Measurements from ENCODE around the gene SLC27A1. TPM values are rescaled to one million over a fixed set of nuclear protein-coding genes. Genes with fewer than 3 reads are reported as not detected.
"Not testable (repeated sequence)": the region's sequence is repeated elsewhere in the genome, so short reads cannot be mapped to it uniquely, and the experiment has no call there.

Gene SLC27A1
- polyA plus RNA-seq, 4 donors, result 12.0 to 17.0 (median 13.3) TPM

DNA sequence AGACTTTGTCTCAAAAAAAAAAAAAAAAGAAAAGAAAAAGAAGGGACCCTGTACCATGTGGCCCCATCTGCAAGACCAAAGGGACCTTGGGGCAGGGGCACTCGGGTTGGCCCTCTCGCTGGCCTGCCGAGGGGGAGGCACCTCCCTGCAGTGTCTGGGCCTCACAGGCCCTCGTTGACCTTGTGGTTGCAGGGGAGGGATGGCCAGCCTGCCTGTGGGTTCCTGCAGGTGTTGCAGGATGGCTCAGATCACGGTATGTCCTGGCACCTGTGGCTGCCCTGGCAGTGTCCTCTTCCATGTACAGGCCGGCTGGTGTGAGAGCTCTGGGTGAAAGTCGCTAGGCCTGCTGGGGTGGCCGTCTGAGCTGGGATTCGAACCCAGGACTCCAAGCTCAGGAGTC lies 36.4 kb downstream of the SLC27A1 start:
- DNase-seq (ENCODE audit: low read depth in 4 of 4, low spot score in 3 of 4), result no peak

DNA sequence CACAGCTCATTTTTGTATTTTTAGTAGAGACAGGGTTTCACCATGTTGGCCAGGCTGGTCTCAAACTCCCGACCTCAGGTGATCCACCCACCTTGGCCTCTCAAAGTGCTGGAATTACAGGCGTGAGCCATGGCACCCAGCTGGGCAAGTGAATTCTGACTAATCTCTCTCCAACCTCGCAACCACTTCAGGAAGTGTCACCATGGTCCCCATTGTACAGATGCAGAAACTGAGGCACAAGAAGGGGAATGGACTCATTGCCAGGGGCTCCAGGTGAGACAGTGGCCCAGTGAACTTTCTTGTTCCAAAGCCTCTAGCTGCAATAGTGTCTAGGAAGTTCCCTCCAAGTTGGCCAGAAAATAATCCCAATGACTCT lies 38.2 kb downstream of the SLC27A1 start:
- DNase-seq (ENCODE audit: low read depth in 4 of 4, low spot score in 3 of 4), result not testable (repeated sequence)

DNA sequence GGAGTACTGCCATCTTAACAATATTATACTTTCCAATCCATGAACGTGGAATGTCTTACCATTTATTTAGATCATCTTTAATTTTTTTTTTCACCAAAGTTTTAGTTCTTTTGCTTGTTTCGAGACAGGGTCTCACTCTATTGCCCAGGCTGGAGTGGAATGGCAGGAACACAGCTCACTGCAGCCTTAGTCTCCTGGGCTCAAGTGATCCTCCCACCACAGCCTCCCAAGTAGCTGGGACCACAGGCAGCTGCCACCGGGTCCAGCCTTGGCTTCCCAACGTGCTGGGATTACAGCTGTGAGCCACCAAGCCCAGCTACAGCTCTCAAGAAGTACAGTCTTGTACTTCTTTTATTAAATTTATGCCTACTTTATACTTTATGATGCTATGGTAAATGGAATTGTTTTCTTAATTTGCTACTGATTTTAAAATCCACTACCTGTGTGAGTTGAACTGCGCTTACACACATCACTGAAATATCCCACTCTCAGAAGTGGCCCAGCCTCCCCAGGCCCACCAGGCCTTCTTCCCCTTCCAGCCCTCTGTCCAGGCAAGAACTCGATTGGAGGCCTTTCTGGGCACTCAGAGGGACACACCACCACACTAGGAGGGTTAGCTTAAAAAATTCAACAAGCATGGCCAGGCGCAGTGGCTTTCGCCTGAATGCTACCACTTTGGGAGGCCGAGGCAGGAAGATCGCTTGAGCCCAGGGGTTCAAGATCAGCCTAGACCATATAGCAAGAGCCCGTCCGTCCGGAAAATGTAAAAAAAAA lies 40.1 kb downstream of the SLC27A1 start:
- DNase-seq (ENCODE audit: low read depth in 4 of 4, low spot score in 3 of 4), result no peak

DNA sequence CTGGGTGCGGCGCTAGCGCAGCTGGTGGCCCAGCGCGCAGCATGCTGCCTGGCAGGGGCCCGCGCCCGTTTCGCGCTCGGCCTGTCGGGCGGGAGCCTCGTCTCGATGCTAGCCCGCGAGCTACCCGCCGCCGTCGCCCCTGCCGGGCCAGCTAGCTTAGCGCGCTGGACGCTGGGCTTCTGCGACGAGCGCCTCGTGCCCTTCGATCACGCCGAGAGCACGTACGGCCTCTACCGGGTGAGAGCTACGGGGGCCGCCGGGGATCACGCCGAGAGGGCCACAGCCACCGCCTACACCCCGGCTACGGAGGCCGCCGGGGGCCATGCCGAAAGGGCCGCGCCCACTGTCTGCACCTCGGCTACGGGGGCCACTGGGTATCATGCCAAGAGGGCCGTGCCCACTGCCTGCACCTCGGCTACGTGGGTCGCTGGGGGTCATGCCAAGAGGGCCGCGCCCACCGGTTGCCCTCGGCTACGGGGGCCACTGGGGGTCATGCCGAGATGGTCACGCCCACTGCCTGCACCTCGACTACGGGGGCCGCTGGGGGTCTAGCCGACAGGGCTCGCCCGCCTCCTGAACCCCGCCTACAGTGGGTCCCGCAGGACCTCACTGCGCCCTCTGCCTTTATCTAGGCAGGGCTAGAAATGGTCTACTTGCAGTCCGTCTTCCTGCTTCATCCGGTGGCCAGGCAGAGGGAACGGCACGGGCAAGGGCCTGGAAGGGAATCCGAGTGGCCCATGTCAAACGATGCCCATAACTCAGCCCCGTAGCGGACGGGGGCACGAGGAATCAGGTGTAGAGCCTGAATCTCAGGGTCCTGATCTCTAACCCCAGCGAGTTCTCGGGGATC lies 41.6 kb downstream of the SLC27A1 start:
- DNase-seq (ENCODE audit: low read depth in 4 of 4, low spot score in 3 of 4), result peak; percentile 53 to 78 (median 62)

DNA sequence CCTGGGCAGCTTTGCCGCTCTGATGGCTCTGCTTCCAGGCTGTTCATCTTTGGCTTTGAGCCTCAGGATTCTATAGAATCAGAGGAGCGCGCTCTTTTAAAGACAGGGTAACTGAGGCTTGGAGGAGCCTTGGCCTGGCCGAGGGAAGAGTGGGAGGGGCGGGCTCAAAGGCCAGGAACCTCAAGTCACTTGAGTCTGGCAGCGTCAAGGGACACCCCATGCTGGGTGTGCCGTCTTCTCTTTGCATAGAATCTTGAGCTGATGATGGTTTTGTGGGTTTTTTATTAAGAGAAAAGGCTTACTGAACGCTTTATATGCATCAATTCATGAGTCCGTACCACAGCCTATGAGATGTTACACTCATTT lies 42.2 kb downstream of the SLC27A1 start:
- no peak for DNase-seq (ENCODE audit: low read depth in 4 of 4, low spot score in 3 of 4)

DNA sequence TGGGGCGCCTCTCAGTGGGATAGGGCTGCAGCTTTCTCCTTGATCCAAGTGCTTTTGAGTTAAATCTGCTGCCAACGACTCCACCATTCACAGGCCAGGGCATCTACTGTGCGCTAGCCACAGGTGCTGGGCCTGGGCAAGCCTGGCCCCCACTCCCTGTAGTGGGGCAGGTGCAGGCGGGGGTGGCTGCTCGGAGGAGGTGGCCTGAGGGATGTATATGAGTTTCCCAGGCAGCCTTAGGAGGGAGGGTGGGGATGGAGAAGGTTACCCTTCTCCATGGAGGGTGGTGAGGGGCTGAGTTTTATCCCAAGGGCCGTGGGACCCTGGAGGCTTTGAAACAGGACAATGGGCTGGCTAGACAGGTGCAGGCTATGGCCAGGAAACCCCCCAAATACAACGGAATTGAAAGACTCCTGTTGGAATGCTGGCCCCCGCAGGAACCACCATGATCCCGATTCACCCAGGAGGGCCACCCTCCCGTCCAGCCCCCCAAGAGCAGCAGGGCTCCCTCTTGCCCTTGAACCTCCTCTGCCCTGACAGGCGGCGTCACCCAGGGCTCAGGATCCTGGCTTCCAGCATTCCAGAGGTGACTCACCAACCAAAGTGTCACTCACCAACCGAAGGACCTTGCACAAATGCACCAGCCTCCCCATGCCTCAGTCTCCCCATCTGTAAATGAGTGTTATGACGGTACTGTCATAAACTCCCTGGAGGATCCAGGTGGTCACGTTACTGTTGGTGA lies 45.3 kb downstream of the SLC27A1 start:
- DNase-seq (ENCODE audit: low read depth in 4 of 4, low spot score in 3 of 4), result no peak

DNA sequence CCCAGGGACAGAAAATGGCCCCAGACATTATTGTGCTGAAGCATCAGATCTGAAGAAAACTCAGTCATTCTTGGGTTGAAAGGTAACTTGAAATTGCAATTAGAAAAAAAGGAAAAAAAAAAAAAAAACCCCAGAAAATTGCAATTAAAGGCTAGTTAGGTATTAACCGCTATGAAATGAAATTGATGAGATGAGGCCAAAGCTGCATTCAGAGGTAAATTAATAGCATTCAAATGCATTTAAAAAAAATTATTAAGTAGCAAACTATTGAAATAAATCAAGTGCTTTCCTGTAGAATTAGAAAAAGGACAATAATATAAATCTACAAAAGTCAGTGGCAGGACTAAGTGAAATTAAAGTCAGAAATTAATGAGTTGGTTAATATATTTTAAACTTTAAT lies 47.6 kb downstream of the SLC27A1 start:
- DNase-seq (ENCODE audit: low read depth in 4 of 4, low spot score in 3 of 4), result no peak

DNA sequence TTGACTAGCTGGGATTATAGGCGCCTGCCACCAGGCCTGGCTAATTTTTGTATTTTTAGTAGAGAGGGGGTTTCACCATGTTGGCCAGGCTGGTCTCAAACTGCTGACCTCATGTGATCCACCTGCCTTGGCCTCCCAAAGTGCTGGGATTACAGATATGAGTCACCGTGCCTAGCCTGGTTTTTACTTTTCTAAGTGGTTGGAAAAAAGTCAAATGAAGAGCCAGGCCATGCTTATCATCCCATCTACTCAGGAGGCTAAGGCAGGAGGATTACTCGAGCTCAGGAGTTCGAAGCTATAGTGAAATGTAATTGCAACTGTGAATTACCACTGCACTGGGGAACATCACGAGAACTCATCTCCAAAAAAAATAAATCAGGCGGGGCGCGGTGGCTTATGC lies 48.3 kb downstream of the SLC27A1 start:
- DNase-seq (ENCODE audit: low read depth in 4 of 4, low spot score in 3 of 4), result not testable (repeated sequence)

DNA sequence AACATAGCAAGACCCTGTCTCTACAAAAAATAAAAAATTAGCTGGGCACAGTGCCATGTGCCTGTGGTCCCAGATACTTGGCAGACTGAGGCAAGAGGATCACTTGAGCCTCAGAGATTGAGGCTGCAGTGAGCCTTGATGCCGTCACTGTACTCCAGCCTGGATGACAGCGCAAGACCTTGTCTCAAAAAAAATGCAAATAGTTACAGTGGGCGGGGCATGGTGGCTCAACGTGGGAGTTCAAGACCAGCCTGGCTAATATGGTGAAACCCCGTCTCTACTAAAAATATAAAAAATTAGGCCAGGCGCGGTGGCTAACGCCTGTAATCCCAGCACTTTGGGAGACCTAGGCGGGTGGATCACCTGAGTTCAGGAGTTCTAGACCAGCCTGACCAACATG lies 49.6 kb downstream of the SLC27A1 start:
- no peak for DNase-seq (ENCODE audit: low read depth in 4 of 4, low spot score in 3 of 4)

DNA sequence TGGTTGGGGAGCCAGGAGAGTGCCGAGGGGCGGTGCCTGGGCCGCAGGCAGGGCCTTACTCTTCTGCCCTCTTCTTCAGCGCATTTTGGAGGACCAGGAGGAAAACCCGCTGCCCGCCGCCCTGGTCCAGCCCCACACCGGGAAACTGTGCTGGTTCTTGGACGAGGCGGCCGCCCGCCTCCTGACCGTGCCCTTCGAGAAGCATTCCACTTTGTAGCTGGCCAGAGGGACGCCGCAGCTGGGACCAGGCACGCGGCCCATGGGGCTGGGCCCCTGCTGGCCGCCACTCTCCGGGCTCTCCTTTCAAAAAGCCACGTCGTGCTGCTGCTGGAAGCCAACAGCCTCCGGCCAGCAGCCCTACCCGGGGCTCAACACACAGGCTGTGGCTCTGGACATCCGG lies 50.5 kb downstream of the SLC27A1 start:
- DNase-seq (ENCODE audit: low read depth in 4 of 4, low spot score in 3 of 4), result no peak

DNA sequence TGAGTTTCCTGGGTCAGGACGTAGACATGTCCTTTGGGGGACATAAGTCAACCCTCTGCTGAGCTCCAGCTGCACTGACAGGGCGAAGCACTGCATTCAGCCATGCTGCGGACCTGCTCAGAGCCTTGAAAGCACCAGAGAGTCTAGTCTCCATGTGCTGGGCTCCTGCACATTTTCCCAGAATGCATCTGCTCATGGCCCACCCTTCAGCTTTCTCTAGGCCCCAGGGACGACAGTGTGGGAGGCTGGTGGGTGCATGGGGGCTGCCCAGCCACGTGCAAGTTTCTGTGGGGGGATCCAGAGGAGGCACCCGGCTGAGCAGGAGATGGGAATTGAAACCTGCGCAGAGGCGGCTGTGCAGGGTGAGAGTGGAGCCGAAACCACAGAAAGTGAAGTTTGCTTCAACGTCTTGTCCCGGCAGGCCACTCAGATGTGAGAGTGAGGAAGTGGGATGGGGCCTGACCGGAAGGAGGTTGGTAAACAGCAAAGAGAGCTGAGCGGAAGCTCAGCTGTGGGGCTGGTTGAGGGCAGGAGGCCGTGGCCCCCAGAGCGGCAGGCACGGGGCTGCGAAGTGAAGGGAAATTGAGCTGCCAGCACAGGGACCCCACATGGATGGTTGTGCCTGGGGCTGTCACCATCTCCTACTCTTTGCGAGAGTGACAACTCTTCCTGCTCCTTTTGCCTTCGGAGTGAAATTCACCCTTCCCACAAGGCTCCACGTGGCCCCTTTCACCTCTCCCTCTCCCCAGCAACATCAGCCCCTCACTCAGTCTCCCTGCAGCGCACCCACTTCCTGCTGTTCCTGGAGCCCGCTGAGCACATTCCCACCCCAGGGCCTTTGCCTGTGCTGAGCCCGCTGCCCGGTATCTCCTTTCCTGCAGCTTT lies 52.9 kb downstream of the SLC27A1 start:
- DNase-seq (ENCODE audit: low read depth in 4 of 4, low spot score in 3 of 4), result no peak

DNA sequence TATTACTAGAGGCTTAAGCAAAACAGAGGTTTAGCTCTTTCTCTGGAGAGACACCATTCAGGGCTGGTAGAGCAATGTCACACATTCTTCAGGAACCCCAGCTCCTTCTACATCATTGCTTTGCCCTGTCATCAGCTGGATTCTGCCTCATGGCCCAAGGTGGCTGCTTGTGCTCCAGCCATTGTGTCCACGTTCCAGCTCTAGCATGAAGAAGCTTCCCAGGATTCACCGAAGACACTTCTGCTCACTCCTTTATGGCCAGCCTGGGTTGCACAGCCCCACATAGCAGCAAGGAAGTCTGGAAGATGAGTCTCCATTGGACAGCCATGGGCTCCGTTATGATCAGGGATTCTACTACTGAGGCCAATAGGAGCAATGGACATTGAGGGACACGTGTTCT lies 54.3 kb downstream of the SLC27A1 start:
- no peak for DNase-seq (ENCODE audit: low read depth in 4 of 4, low spot score in 3 of 4)

DNA sequence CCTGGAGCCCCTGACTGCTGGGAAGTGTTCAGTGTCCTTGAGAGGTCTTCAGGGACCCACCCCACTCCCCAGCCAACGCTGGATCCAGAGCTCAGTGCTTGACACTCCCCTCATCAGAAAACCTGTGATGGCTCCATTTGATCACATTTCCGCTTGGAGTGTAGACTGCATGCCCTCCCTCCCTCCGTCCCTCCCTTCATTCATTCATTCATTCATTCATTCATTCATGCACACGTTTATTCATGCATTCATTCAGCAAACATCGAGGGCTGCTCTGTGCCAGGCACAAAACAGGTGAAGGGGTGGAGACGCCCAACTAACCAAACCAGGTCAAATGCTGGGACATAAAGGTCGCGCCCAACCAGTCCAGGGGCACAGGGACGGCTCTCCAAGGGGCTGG lies 54.8 kb downstream of the SLC27A1 start:
- no peak for DNase-seq (ENCODE audit: low read depth in 4 of 4, low spot score in 3 of 4)

DNA sequence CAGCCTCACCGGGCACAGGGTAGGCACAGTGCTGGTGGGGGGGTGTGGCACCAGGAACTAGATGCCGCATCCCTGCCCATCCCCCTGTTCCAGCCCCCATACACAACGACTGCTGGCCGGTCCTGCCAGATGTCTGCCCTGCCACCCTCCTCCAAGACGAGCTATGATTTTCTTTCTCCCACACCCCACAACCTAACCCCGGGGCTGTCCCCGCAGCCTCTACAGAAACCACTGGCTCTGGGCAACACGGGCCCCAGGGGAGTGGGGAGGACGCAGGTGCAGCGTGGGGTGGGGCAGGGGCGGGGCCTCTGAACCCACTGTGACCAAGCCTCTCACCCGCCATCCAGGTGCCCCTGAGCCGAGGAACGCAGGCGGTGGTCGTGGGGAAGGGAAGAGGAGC lies 56.6 kb downstream of the SLC27A1 start:
- DNase-seq (ENCODE audit: low read depth in 4 of 4, low spot score in 3 of 4), result no peak

DNA sequence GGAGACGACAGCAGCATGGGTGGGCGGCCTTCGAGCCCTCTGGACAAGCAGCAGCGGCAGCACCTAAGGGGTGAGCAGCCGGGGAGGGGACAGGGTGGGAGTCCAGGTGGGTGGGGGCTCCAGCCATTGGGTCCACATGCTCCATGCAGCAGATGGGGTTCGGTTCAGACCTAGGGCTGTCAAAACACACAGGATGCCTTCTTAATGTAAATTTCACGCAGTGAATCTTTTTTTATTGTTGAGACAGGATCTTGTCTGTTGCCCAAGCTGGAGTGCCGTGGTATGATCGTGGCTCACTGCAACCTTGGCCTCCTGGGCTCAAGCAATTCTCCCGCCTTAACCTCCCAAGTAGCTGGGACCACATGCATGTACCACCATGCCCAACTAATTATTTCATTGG lies 57.0 kb downstream of the SLC27A1 start:
- no peak for DNase-seq (ENCODE audit: low read depth in 4 of 4, low spot score in 3 of 4)

DNA sequence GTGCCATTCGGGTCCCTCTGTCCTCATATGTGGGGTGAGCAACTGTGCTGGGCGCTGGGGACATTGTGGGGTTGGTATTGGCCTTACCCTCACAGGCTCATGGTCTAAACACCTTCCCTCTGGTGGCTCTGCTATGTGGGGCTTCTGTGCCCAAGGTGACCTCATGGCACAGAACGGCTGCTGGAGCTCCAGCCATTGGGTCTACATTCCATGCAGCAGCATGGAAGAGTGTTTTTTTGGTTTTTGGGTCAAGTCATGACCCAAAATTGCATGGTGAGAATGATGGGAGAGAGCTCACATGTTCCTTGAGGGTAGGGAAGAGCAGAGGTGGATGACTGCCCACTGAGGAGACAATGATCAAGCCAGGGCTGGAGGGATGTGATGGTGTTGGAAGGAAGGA lies 58.3 kb downstream of the SLC27A1 start:
- no peak for DNase-seq (ENCODE audit: low read depth in 4 of 4, low spot score in 3 of 4)

DNA sequence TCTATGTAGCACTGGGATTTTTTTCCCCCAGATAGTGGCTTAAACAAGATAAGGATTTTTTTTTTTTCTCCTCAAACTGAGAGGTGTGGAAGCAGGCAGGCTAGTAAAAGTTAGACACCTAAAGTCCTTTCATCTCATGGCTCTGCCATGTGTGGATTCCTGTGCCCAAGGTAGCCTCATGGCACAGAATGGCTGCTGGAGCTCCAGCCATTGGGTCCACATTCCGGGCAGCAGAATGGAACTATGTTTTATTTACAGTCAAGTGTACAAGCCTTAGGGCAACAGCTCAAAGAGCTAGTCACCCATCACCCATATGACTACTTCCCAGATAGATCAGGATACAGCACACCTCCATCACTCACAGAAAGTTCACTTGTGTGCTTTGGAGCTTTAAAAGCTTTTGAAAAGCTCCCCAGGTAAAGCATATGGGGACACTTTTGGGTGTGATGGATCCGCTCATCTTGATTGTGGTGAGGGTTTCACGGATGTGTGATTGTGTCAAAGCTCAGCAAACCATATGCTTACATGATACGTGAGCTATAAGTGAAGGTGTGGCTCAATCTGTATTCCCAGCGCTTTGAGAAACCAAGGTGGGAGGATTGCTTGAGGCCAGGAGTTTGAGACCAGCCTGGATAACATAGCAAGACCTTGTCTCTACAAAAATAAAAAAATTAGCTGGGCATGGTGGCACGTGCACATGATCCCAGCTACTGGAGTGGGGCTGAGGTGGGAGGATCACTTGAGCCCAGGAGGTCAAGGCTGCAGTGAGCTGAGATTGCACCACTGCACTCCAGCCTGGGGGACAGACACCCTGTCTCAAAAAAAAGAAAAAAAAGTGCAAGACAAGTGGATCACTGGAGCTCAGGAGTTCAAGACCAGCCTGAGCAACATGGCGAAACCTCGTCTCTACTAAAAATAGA lies 59.2 kb downstream of the SLC27A1 start:
- DNase-seq (ENCODE audit: low read depth in 4 of 4, low spot score in 3 of 4), result no peak

DNA sequence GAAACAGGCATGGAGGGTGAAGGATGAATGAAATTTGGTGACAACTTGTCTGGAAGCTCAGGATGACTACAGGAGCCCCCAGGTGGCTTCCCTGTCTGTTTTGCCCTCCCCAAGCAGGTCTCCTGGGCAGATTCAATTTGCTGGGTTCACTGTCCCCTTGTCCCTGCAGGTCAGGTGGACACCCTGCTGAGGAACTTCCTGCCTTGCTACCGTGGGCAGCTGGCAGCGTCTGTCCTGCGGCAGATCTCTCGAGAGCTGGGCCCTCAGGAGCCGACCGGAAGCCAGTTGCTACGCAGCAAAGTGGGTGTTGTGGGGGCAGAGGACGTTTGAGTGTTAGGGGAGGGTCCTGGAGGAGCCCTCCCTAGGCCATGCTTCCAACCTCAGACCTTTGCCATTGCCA lies 60.3 kb downstream of the SLC27A1 start:
- DNase-seq (ENCODE audit: low read depth in 4 of 4, low spot score in 3 of 4), result no peak

DNA sequence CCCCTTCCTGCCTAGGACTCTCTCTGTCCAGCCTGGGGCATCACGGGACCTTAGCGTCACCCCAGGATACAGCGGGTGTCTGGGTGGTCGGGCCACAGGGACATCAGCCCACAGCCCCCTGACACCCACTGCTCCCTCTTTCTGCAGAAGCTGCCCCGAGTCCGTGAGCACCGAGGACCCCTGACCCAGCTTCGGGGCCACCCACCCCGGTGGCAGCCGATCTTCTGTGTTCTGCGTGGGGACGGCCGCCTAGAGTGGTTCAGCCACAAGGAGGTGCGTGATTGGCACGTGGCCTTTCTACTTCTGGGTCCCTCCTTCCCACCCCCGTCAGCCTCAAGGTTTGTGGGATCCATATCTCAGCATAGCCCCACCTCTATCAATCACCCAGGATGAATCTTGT lies 61.8 kb downstream of the SLC27A1 start:
- no peak for DNase-seq (ENCODE audit: low read depth in 4 of 4, low spot score in 3 of 4)

Measured in right renal pelvis (tissue), 4 donors.